ENCODE measurements around the gene RHBDF1.
A peak's percentile ranks its signal among the peaks of the same experiment; 100 is the strongest.
"Not testable (repeated sequence)": the region's sequence is repeated elsewhere in the genome, so short reads cannot be mapped to it uniquely, and the experiment has no call there.

The RHBDF1 gene

DNA sequence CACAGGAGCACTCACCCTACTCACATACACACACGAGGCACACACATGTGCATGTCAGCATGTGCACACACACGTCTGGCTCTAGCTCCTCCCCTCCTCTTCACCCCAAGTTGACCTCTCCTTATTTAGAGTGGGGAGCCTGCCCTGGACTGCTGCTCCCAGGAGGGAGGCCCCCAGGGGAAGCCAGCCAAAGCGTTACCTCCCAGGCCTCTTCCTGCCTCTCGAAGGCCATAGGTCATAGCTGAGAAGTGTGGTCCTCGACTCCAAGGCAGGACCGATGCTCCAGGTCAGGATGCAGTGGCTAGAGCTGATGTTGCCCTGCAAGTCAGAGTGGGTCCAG is 37.8 kb downstream of the RHBDF1 start (continued):
- TF ChIP-seq PPARA (CRISPR knock-in tag; IDR thresholded peaks at IDR 0.05; ENCODE audit: borderline replicate concordance) (no peak), ZNF565 (CRISPR knock-in tag; conservative IDR thresholded peaks at IDR 0.05; ENCODE audit: low read depth) (no peak), ARNTL (CRISPR knock-in tag; IDR thresholded peaks at IDR 0.05; ENCODE audit: borderline replicate concordance, low read depth) (no peak)

DNA sequence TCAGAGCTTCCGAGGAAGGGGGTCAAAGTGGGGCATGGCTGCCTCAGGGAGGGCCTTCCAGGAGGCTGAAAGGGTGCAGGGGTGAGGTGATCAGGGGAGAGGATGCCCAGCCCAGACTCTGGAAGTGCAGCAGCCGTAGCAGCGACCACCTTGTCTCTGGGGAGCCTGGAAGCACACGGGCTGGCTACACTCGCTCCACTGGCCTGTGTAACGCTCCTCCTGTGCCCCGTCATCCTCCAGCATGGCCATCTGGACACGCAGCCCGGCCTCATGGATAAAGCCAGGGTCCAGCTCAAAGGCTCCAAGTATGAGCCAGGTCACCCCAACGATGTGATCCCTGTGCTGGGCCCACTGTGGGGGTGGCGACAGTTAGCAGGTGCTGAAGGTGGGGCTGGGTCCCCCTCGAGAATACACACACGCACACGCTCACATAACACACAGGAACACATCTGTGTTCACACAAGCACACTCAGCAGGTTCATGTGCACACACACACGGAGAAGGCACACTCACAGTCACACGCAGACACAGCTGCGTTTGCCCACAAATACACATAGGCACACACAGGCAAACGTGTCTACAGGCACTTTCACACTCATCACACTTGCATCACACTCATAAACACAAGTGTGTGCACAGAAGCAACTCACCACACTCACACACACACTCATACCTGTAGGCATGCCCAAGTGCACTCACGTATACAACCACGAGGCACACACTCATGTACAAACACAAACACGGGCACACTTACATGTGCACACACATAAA is 38.4 kb downstream of the RHBDF1 start:
- TF ChIP-seq SNAI2 (CRISPR knock-in tag; IDR thresholded peaks at IDR 0.05) = no peak
- no peak for ATAC-seq

DNA sequence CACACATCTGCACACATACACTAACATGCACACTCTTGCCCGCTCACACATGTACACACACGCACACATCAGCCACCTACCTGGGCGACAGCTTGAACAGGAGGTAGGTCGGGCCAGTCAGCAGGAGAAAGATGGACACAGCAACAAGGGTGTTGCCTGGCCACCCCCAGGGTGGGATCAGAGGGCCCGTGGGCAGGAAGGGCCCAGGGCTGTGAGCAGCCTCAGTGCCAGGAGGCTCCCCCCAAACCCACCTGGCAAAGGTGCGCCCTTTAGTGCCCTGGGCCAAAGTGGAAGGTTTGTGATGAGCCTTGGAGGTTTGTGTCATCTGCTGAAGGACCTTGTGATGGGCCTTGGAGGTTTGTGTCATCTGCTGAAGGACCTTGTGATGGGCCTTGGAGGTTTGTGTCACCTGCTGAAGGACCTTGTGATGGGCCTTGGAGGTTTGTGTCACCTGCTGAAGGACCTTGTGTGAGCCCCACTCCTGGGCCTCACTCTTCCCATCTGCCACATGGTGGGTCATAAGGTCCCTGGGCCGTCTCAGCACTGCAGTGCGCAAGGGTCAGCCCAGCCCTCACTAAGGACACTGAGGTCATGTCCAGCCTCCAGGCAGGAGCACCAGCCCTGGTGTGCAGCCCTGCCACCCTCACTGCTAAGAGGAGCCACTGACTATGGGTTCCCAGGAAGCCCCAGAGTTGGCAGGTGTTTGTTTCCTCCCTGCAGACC is 39.1 kb downstream of the RHBDF1 start:
- ATAC-seq = not testable (repeated sequence)

DNA sequence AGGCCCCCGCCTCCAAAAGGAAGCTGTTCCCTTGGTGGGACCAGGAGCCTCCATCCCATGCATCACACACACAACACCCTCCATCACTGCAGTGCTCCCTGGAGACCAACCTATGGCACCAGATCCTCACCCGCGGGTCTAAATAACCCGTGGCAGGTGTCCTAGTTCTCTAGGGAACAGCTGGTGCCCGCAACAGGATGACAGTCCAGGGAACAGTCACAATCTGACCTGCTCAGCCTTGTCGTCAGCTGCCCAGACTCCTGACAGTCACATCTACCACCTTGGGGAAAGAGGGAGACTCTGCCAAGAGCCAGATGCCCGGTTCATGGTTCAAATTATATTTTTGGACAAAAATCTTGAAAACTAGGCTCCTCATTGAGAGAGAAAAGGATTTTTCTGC is 41.8 kb downstream of the RHBDF1 start:
- ATAC-seq = not testable (repeated sequence)

DNA sequence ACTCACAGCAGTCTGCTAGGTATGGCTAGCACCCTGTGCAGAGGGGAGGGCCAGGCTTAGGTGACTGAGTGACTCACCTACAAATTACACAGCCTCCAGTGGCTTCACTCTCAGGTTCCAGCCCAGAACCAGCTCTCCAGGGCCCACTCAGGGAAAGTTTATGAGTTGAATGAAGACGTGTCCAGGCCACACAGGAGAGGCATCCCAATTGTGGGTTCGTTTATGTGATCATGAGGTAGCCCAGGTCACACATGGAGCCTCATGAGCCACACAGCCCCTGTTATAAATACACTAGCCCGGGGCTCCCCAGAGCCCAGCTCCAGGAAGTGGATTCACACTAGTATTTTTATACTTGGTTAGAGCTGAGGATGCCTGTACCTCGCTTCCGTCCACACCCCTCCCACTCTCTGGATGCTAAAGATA is 46.5 kb downstream of the RHBDF1 start:
- ATAC-seq = not testable (repeated sequence)

DNA sequence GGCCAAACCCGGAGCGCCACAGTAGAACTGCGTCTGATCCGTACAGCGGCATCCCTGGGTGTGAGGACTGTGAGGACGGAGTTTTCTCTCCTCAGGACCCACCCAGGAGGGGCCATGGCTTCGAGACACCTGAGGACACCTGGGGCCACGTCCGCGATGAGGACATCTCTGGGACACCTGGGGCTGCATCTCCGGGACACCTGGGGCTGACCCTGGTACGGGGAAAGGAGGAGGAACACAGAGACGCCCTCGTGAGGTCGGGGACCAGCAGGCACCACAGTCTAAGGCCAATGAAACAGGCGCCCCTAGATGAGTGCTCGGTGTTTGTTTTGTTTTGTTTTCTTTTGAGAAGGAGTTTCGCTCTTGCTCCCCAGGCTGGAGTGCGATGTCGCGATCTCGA is 48.3 kb downstream of the RHBDF1 start:
- not testable (repeated sequence) for ATAC-seq

DNA sequence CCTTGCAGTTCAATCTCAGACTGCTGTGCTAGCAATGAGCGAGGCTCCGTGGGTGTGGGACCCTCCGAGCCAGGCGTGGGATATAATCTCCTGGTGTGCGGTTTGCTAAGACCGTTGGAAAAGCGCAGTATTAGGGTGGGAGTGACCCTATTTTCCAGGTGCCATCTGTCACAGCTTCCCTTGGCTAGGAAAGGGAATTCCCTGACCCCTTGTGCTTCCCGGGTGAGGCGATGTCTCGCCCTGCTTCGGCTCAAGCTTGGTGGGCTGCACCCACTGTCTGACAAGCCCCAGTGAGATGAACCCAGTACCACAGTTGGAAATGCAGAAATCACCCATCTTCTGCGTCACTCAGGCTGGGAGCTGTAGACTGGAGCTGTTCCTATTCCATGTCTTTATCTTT is 51.5 kb downstream of the RHBDF1 start:
- not testable (repeated sequence) for ATAC-seq

DNA sequence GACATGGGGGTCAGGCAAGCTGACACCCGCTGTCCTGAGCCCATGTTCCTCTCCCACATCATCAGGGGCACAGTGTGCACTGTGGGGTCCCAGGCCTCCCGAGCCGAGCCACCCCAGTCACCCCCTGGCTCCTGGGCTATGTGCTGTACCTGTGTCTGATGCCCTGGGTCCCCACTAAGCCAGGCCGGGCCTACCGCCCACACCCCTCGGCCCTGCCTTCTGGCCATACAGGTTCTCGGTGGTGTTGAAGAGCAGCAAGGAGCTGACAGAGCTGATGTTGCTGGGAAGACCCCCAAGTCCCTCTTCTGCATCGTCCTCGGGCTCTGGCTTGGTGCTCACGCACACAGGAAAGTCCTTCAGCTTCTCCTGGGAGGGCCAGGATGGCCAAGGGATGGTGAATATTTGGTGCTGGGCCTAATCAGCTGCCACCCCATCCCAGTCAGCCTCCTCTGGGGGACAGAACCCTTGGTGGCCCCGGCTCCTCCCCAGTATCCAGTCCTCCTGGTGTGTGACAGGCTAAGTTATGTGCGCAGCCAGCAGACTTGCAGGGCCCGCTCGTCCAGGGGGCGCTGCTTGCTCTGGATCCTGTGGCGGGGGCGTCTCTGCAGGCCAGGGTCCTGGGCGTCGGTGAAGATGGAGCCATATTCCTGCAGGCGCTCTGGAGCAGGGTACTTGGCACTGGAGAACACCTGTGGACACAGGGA is 55.2 kb downstream of the RHBDF1 start:
- not testable (repeated sequence) for ATAC-seq

DNA sequence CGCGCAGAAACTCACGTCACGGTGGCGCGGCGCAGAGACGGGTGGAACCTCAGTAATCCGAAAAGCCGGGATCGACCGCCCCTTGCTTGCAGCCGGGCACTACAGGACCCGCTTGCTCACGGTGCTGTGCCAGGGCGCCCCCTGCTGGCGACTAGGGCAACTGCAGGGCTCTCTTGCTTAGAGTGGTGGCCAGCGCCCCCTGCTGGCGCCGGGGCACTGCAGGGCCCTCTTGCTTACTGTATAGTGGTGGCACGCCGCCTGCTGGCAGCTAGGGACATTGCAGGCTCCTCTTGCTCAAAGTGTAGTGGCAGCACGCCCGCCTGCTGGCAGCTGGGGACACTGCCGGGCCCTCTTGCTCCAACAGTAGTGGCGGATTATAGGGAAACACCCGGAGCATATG is 61.7 kb downstream of the RHBDF1 start:
- ATAC-seq = not testable (repeated sequence)

DNA sequence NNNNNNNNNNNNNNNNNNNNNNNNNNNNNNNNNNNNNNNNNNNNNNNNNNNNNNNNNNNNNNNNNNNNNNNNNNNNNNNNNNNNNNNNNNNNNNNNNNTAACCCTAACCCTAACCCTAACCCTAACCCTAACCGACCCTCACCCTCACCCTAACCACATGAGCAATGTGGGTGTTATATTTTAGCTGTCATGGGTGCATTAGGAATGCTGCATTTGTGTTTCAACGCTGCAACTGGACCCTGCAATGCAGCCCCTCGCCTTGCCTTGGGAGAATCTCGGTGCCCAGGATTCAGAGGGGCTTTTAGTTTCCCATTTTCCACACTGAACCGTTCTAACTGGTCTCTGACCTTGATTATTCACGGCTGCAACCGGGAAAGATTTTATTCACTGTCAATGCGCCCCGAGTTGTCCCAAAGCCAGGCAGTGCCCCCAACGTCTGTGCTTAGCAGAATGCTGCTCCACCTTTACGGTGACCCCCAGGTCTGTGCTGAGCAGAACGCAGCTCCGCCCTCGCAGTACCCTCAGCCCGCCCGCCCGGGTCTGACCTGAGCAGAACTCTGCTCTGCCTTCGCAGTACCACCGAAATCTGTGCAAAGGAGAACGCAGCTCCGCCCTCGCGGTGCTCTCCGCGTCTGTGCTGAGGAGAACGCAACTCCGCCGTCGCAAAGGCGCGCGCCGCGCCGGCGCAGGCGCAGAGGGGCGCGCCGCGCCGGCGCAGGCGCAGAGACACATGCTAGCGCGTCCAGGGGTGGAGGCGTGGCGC is 62.3 kb downstream of the RHBDF1 start:
- no peak for TF ChIP-seq RARB (CRISPR knock-in tag; IDR thresholded peaks at IDR 0.05)
- TF ChIP-seq, protein P1, sequence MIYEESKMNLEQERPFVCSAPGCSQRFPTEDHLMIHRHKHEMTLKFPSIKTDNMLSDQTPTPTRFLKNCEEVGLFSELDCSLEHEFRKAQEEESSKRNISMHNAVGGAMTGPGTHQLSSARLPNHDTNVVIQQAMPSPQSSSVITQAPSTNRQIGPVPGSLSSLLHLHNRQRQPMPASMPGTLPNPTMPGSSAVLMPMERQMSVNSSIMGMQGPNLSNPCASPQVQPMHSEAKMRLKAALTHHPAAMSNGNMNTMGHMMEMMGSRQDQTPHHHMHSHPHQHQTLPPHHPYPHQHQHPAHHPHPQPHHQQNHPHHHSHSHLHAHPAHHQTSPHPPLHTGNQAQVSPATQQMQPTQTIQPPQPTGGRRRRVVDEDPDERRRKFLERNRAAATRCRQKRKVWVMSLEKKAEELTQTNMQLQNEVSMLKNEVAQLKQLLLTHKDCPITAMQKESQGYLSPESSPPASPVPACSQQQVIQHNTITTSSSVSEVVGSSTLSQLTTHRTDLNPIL (CRISPR knock-in tag; IDR thresholded peaks at IDR 0.05; ENCODE audit: low read depth) = no peak
- TF ChIP-seq ZFP3 (CRISPR knock-in tag; IDR thresholded peaks at IDR 0.05) = no peak
- TF ChIP-seq ARNTL (CRISPR knock-in tag; IDR thresholded peaks at IDR 0.05; ENCODE audit: borderline replicate concordance, low read depth) = no peak
- TF ChIP-seq, protein P2, sequence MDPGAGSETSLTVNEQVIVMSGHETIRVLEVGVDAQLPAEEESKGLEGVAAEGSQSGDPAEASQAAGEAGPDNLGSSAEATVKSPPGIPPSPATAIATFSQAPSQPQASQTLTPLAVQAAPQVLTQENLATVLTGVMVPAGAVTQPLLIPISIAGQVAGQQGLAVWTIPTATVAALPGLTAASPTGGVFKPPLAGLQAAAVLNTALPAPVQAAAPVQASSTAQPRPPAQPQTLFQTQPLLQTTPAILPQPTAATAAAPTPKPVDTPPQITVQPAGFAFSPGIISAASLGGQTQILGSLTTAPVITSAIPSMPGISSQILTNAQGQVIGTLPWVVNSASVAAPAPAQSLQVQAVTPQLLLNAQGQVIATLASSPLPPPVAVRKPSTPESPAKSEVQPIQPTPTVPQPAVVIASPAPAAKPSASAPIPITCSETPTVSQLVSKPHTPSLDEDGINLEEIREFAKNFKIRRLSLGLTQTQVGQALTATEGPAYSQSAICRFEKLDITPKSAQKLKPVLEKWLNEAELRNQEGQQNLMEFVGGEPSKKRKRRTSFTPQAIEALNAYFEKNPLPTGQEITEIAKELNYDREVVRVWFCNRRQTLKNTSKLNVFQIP (CRISPR knock-in tag; IDR thresholded peaks at IDR 0.05; ENCODE audit: borderline replicate concordance, low read depth) = no peak
- no peak for TF ChIP-seq OSR1 (CRISPR knock-in tag; IDR thresholded peaks at IDR 0.05)
- TF ChIP-seq ZNF565 (CRISPR knock-in tag; conservative IDR thresholded peaks at IDR 0.05; ENCODE audit: low read depth) = no peak
- TF ChIP-seq ZNF70 (CRISPR knock-in tag; IDR thresholded peaks at IDR 0.05) = no peak
- ATAC-seq = peak; percentile 93
